Measurements from ENCODE around the gene NPY4R2.
"Not testable (repeated sequence)": the region's sequence is repeated elsewhere in the genome, so short reads cannot be mapped to it uniquely, and the experiment has no call there.

Gene NPY4R2

GRCh38 chr10:47932824-47933223 is 14.4 kb downstream of the NPY4R2 start:
- not testable (repeated sequence) for DNase-seq (ENCODE audit: low read depth in 2 of 2)

GRCh38 chr10:47933462-47933861 is 15.0 kb downstream of the NPY4R2 start:
- not testable (repeated sequence) for DNase-seq (ENCODE audit: low read depth in 2 of 2)

GRCh38 chr10:47936772-47937228 is 18.3 kb downstream of the NPY4R2 start:
- DNase-seq (ENCODE audit: low read depth in 2 of 2): not testable (repeated sequence)

- not testable (repeated sequence) for DNase-seq (ENCODE audit: low read depth in 2 of 2)
Measured at GRCh38 chr10:47937634-47938033, 19.2 kb downstream of the NPY4R2 start.

- not testable (repeated sequence) for DNase-seq (ENCODE audit: low read depth in 2 of 2)
Measured at GRCh38 chr10:47940821-47941220, 22.4 kb downstream of the NPY4R2 start.

GRCh38 chr10:47941379-47941778 is 22.9 kb downstream of the NPY4R2 start:
- DNase-seq (ENCODE audit: low read depth in 2 of 2): not testable (repeated sequence)

GRCh38 chr10:47942351-47943019 is 24.0 kb downstream of the NPY4R2 start:
- DNase-seq (ENCODE audit: low read depth in 2 of 2): not testable (repeated sequence)

GRCh38 chr10:47943328-47943727 is 24.9 kb downstream of the NPY4R2 start:
- not testable (repeated sequence) for DNase-seq (ENCODE audit: low read depth in 2 of 2)

- DNase-seq (ENCODE audit: low read depth in 2 of 2): not testable (repeated sequence)
Measured at GRCh38 chr10:47947424-47947823, 29.0 kb downstream of the NPY4R2 start.

- not testable (repeated sequence) for DNase-seq (ENCODE audit: low read depth in 2 of 2)
Measured at GRCh38 chr10:47957158-47957557, 38.7 kb downstream of the NPY4R2 start.

- not testable (repeated sequence) for DNase-seq (ENCODE audit: low read depth in 2 of 2)
Measured at GRCh38 chr10:47959677-47960076, 41.2 kb downstream of the NPY4R2 start.

- not testable (repeated sequence) for DNase-seq (ENCODE audit: low read depth in 2 of 2)
Measured at GRCh38 chr10:47960699-47961098, 42.2 kb downstream of the NPY4R2 start.

- not testable (repeated sequence) for DNase-seq (ENCODE audit: low read depth in 2 of 2)
Measured at GRCh38 chr10:47962785-47963184, 44.3 kb downstream of the NPY4R2 start.

GRCh38 chr10:47964280-47965063 is 46.0 kb downstream of the NPY4R2 start:
- DNase-seq (ENCODE audit: low read depth in 2 of 2): not testable (repeated sequence)

- not testable (repeated sequence) for DNase-seq (ENCODE audit: low read depth in 2 of 2)
Measured at GRCh38 chr10:47968988-47969387, 50.5 kb downstream of the NPY4R2 start.

- not testable (repeated sequence) for DNase-seq (ENCODE audit: low read depth in 2 of 2)
Measured at GRCh38 chr10:47970047-47970446, 51.6 kb downstream of the NPY4R2 start.

- not testable (repeated sequence) for DNase-seq (ENCODE audit: low read depth in 2 of 2)
Measured at GRCh38 chr10:47971598-47971997, 53.1 kb downstream of the NPY4R2 start.

- DNase-seq (ENCODE audit: low read depth in 2 of 2): not testable (repeated sequence)
Measured at GRCh38 chr10:47972077-47972476, 53.6 kb downstream of the NPY4R2 start.
